Muscle layer of colon (tissue), 2 donors: ENCODE results near the gene INSIG2.

Experiments used
- H3K27ac ChIP-seq: one replicate; pipeline ENCODE4 v1.7.0; 2013; ENCODE audit warnings: low read depth, mild to moderate bottlenecking, low read length, moderate library complexity
- H3K27me3 ChIP-seq, 2 donors: one replicate each; pipeline ENCODE4 v1.7.0; 2013; ENCODE audit warnings: low read length in 2 of 2, mild to moderate bottlenecking in 2 of 2; ENCODE audit not compliant: insufficient read depth in 2 of 2, control insufficient read depth in 1 of 2
- H3K36me3 ChIP-seq: one replicate; pipeline ENCODE4 v1.7.0; 2013; ENCODE audit warnings: mild to moderate bottlenecking, low read length; ENCODE audit not compliant: insufficient read depth
- H3K4me1 ChIP-seq: one replicate; pipeline ENCODE4 v1.7.0; 2013; ENCODE audit warnings: mild to moderate bottlenecking, low read length; ENCODE audit not compliant: insufficient read depth
- H3K4me3 ChIP-seq, 2 donors: one replicate each; pipeline ENCODE4 v1.7.0; 2013; ENCODE audit warnings: low read length in 2 of 2, low read depth in 1 of 2, mild to moderate bottlenecking in 1 of 2, moderate library complexity in 1 of 2
- H3K9ac ChIP-seq: one replicate; pipeline ENCODE4 v1.7.0; 2013; ENCODE audit warnings: low read length
- H3K9me3 ChIP-seq: one replicate; pipeline ENCODE4 v1.7.0; 2013; ENCODE audit warnings: mild to moderate bottlenecking, low read length
- donor health status: abdominal sarcoma.
- donor health status: Adenocarcinoma of cecum.

INSIG2 gene

DNA sequence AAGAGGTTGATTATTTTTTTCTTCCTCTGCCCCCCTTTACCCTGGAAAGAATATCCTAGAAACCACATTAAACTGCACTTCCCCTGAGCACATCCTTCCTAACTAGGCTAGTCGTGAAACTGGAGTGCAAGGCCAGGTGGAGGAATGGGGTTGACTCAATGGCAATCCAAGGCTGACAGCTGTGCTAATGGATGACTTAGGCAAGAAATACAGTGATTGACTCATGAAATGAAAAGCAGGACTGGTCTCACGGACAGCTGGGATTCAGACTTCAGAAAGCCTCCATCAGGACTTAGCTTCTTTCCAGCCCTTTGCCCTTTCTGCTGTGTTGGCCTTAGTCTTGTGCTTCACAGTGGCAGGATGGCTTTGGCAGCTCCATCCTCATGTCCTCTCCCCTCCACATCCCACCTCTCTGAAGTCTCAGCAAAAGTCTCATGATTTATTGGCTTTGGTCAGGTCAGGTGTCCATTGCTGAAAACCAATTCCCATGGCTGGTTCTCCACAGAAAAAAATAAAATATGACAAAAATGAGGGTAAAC, 33.8 kb downstream of the INSIG2 start:
- no peak overlapping the region for H3K4me3 ChIP-seq
- no peaks in the 10 kb centered on the region for H3K36me3 ChIP-seq
- no peaks in the 10 kb centered on the region for H3K27me3 ChIP-seq
- peaks cover 26% of the 10 kb centered on the region for H3K4me1 ChIP-seq
- H3K9ac ChIP-seq = no peak overlapping the region
- no peak overlapping the region for H3K27ac ChIP-seq
- H3K9me3 ChIP-seq = no peaks in the 10 kb centered on the region

DNA sequence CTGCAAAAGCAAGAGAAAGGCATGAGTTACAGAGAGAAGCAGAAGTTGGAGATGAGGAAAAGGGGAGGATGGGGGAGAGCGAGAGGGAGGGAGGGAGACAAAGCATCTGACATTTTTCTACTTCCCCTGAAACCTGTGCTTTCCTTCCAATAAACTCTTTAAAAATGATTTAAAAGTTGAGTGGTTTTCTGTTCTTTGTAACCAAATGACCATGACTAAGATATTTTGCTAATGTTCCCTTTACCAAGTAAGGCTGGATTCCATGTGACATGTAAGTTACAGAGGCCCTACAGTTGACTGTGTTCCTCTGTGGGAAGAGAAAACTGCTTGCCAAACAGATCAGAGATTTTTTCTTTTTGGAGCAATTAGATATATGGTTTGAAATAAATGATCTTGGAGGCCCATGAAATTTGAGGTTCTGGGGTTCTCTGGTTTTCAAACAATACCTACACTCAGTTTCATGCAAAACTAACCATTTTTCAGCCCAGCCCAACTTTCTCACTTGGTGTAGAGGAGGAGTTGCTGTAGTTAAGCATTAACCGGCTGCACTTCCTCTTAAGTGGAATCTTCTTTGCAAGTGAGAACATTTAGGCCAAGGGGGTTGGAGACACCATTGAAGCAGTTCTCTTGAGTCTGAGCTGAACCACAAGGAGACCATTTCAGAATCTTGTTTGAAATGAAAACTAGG, 34.5 kb downstream of the INSIG2 start:
- H3K4me1 ChIP-seq = peaks cover 26% of the 10 kb centered on the region
- no peak overlapping the region for H3K9ac ChIP-seq
- H3K27me3 ChIP-seq = no peaks in the 10 kb centered on the region
- no peak overlapping the region for H3K4me3 ChIP-seq
- H3K27ac ChIP-seq = no peak overlapping the region
- H3K36me3 ChIP-seq = no peaks in the 10 kb centered on the region
- no peaks in the 10 kb centered on the region for H3K9me3 ChIP-seq

GRCh38 chr2:118123561-118124232, 35.4 kb downstream of the INSIG2 start:
- H3K4me1 ChIP-seq = peaks cover 26% of the 10 kb centered on the region
- H3K9ac ChIP-seq = no peak overlapping the region
- no peaks in the 10 kb centered on the region for H3K9me3 ChIP-seq
- H3K27ac ChIP-seq = peak overlapping the region; percentile 1
- H3K27me3 ChIP-seq = no peaks in the 10 kb centered on the region
- no peak overlapping the region for H3K4me3 ChIP-seq
- no peaks in the 10 kb centered on the region for H3K36me3 ChIP-seq

- no peak overlapping the region for H3K9ac ChIP-seq
- H3K36me3 ChIP-seq = no peaks in the 10 kb centered on the region
- H3K27ac ChIP-seq = no peak overlapping the region
- no peaks in the 10 kb centered on the region for H3K27me3 ChIP-seq
- H3K4me3 ChIP-seq = no peak overlapping the region
- H3K4me1 ChIP-seq = peaks cover 26% of the 10 kb centered on the region
- no peaks in the 10 kb centered on the region for H3K9me3 ChIP-seq
These were observed 36.1 kb downstream of the INSIG2 start for GRCh38 chr2:118124288-118124891.

- Histone ChIP-seq H3K27me3 (no peaks in the 10 kb centered on the region), H3K27ac (no peak overlapping the region), H3K4me3 (no peak overlapping the region), H3K4me1 (peaks cover 21% of the 10 kb centered on the region), H3K9me3 (no peaks in the 10 kb centered on the region), H3K36me3 (no peaks in the 10 kb centered on the region), H3K9ac (no peak overlapping the region)
These were observed 39.0 kb downstream of the INSIG2 start for GRCh38 chr2:118127250-118127649.

- H3K27me3 ChIP-seq = no peaks in the 10 kb centered on the region
These were observed 40.6 kb downstream of the INSIG2 start for GRCh38 chr2:118128826-118129225.

DNA sequence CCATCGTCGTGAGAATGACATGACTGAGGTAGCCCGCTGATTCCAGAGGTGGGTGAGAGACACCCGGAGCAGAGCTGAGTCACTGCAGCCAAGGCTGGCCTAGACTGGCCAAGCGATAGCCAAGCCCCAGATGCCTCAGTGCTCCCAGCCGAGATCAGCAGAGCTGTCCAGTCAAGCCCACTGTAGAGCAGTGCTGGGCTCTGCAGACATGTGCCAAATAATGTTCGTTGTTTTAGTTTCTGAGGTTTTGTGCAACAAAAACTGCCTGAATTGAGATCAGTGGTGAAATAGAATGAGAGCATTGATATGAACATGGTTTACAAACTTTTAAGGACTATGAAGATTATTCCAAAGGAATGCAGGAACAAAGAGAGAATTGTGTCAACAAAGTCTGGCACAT, 42.1 kb downstream of the INSIG2 start:
- Histone ChIP-seq H3K36me3 (no peaks in the 10 kb centered on the region), H3K9ac (no peak overlapping the region), H3K9me3 (no peaks in the 10 kb centered on the region), H3K27ac (no peak overlapping the region), H3K4me3 (no peak overlapping the region), H3K4me1 (no peaks in the 10 kb centered on the region), H3K27me3 (no peaks in the 10 kb centered on the region)

More at GRCh38 chr2:118128826-118129225, 40.6 kb downstream of the INSIG2 start:
- Histone ChIP-seq H3K4me1 (peaks cover 8% of the 10 kb centered on the region), H3K9me3 (no peaks in the 10 kb centered on the region), H3K27ac (no peak overlapping the region), H3K9ac (no peak overlapping the region), H3K36me3 (no peaks in the 10 kb centered on the region), H3K4me3 (no peak overlapping the region)

- Histone ChIP-seq H3K4me1 (no peaks in the 10 kb centered on the region), H3K9ac (no peak overlapping the region), H3K4me3 (no peak overlapping the region), H3K27ac (no peak overlapping the region), H3K9me3 (no peaks in the 10 kb centered on the region), H3K36me3 (no peaks in the 10 kb centered on the region), H3K27me3 (no peaks in the 10 kb centered on the region)
These were observed 43.5 kb downstream of the INSIG2 start for GRCh38 chr2:118131771-118132170.

GRCh38 chr2:118133916-118134315, 45.6 kb downstream of the INSIG2 start:
- Histone ChIP-seq H3K4me3 (no peak overlapping the region), H3K4me1 (no peaks in the 10 kb centered on the region), H3K9me3 (no peaks in the 10 kb centered on the region)

GRCh38 chr2:118134650-118135049, 46.4 kb downstream of the INSIG2 start:
- Histone ChIP-seq H3K9me3 (no peaks in the 10 kb centered on the region), H3K4me1 (no peaks in the 10 kb centered on the region), H3K9ac (no peak overlapping the region), H3K27me3 (no peaks in the 10 kb centered on the region), H3K4me3 (no peak overlapping the region), H3K27ac (no peak overlapping the region), H3K36me3 (no peaks in the 10 kb centered on the region)

More at GRCh38 chr2:118133916-118134315, 45.6 kb downstream of the INSIG2 start:
- Histone ChIP-seq H3K27ac (no peak overlapping the region), H3K9ac (no peak overlapping the region), H3K36me3 (no peaks in the 10 kb centered on the region), H3K27me3 (no peaks in the 10 kb centered on the region)

GRCh38 chr2:118145207-118145606, 56.9 kb downstream of the INSIG2 start:
- H3K9me3 ChIP-seq = no peaks in the 10 kb centered on the region
- H3K27me3 ChIP-seq = no peaks in the 10 kb centered on the region
- no peaks in the 10 kb centered on the region for H3K36me3 ChIP-seq
- H3K4me1 ChIP-seq = no peaks in the 10 kb centered on the region
- no peak overlapping the region for H3K4me3 ChIP-seq
- no peak overlapping the region for H3K27ac ChIP-seq
- no peak overlapping the region for H3K9ac ChIP-seq
